ENCODE measurements around the gene ACCSL. TPM values are rescaled to one million over a fixed set of nuclear protein-coding genes. Genes with fewer than 3 reads are reported as not detected.

Gene ACCSL
- polyA plus RNA-seq, 1 donor (not counting 4 experiments of a cell fraction or from before 2014, with no cell fraction given): not detected

- H3K4me2 ChIP-seq (ENCODE audit: control insufficient read depth, extremely low read depth, insufficient read depth, low read depth, low read length): no peak overlapping the region
- H3K9me1 ChIP-seq (ENCODE audit: control insufficient read depth, extremely low read depth, insufficient read depth, low read length): no peaks in the 10 kb centered on the region
- no peaks in the 10 kb centered on the region for H3K9me3 ChIP-seq (ENCODE audit: control insufficient read depth, low read depth, low read length)
- dilution Hi-C loops (cut with MboI; ENCODE audit: extremely low pct_ligation_motif_present, low sequenced_read_pairs): no loop called here
- H2AFZ ChIP-seq (ENCODE audit: control insufficient read depth, low read length): no peak overlapping the region
- no peak overlapping the region for H3K9ac ChIP-seq (ENCODE audit: control insufficient read depth, extremely low read depth, insufficient read depth, low read length)
- FAIRE-seq (no peak), DNase-seq (ENCODE audit: low read depth, low spot score) (no peak)
- no peaks in the 10 kb centered on the region for H4K20me1 ChIP-seq (ENCODE audit: control insufficient read depth, extremely low read depth, insufficient read depth, low read length)
- TF ChIP-seq CTCF (optimal IDR thresholded peaks at IDR 0.05 in 1 of 3, IDR thresholded peaks at IDR 0.05 in 1 of 3, conservative IDR thresholded peaks at IDR 0.05 in 1 of 3; ENCODE audit: extremely low read depth in 1 of 3, insufficient read depth in 2 of 3, low read length in 3 of 3) (no peak), EZH2 (IDR thresholded peaks at IDR 0.05; ENCODE audit: low read length) (no peak)
- H3K36me3 ChIP-seq (ENCODE audit: control insufficient read depth in 2 of 2, extremely low read depth in 1 of 2, insufficient read depth in 2 of 2, low read length in 2 of 2): no peaks in the 10 kb centered on the region
- no peaks in the 10 kb centered on the region for H3K79me2 ChIP-seq (ENCODE audit: control insufficient read depth, insufficient read depth, low read length)
- H3K27ac ChIP-seq (ENCODE audit: control insufficient read depth, insufficient read depth, low read length): no peak overlapping the region
- H3K4me3 ChIP-seq (ENCODE audit: control insufficient read depth in 2 of 3, extremely low read depth in 1 of 3, insufficient read depth in 2 of 3, low read depth in 1 of 3, low read length in 3 of 3): no peak overlapping the region
- H3K4me1 ChIP-seq (ENCODE audit: control insufficient read depth, extremely low read depth, insufficient read depth, low read length): no peaks in the 10 kb centered on the region
- H3K27me3 ChIP-seq (ENCODE audit: control insufficient read depth, extremely low read depth, insufficient read depth, low read length): peaks cover 5% of the 10 kb centered on the region
Observed at GRCh38 chr11:44028401-44028800, 19.4 kb upstream of the ACCSL start.

DNA sequence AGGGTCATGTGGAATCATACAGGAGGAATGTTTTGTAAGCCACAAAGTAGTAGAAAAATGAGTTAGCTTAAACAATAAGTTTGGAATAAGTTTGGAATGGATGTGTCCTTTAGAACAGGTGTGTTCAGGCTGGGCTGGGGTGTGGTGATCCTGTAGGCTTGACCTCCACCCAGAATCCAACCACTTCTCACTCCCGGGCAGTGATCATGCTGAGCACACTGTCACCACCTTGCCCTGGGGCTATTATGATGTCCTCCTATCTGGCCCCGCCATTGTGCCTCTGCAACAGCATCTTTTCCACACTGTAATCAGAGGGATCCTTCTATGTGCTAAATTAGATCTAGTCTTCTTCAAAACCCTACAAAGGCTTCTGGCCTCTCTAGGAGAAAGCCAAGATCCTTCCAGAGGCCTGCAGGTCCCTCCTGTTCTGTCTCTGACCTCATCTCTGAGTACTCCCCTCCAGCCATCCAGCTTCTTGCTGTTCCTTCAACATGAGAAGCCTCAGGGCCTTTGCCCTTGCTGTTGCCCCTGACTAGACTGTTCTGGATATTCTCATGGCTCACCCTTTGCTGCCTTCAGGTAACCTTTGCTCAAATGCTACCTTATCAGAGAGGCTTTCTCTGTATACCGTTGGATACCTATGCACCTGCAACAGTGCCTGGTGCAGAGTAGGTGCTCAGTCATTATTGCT is 18.8 kb upstream of the ACCSL start:
- H3K9me1 ChIP-seq (ENCODE audit: control insufficient read depth, extremely low read depth, insufficient read depth, low read length): no peaks in the 10 kb centered on the region
- H3K27ac ChIP-seq (ENCODE audit: control insufficient read depth, insufficient read depth, low read length): no peak overlapping the region
- H4K20me1 ChIP-seq (ENCODE audit: control insufficient read depth, extremely low read depth, insufficient read depth, low read length): no peaks in the 10 kb centered on the region
- H3K27me3 ChIP-seq (ENCODE audit: control insufficient read depth, extremely low read depth, insufficient read depth, low read length): peaks cover 5% of the 10 kb centered on the region
- H3K4me2 ChIP-seq (ENCODE audit: control insufficient read depth, extremely low read depth, insufficient read depth, low read depth, low read length): no peak overlapping the region
- no peak overlapping the region for H2AFZ ChIP-seq (ENCODE audit: control insufficient read depth, low read length)
- no peaks in the 10 kb centered on the region for H3K4me1 ChIP-seq (ENCODE audit: control insufficient read depth, extremely low read depth, insufficient read depth, low read length)
- dilution Hi-C loops (cut with MboI; ENCODE audit: extremely low pct_ligation_motif_present, low sequenced_read_pairs): no loop called here
- DNase-seq (ENCODE audit: low read depth, low spot score) (no peak), FAIRE-seq (no peak)
- H3K9me3 ChIP-seq (ENCODE audit: control insufficient read depth, low read depth, low read length): no peaks in the 10 kb centered on the region
- H3K36me3 ChIP-seq (ENCODE audit: control insufficient read depth in 2 of 2, extremely low read depth in 1 of 2, insufficient read depth in 2 of 2, low read length in 2 of 2): no peaks in the 10 kb centered on the region
- H3K4me3 ChIP-seq (ENCODE audit: control insufficient read depth in 2 of 3, extremely low read depth in 1 of 3, insufficient read depth in 2 of 3, low read depth in 1 of 3, low read length in 3 of 3): no peak overlapping the region
- TF ChIP-seq CTCF (optimal IDR thresholded peaks at IDR 0.05 in 1 of 3, IDR thresholded peaks at IDR 0.05 in 1 of 3, conservative IDR thresholded peaks at IDR 0.05 in 1 of 3; ENCODE audit: extremely low read depth in 1 of 3, insufficient read depth in 2 of 3, low read length in 3 of 3) (no peak), EZH2 (IDR thresholded peaks at IDR 0.05; ENCODE audit: low read length) (no peak)
- H3K9ac ChIP-seq (ENCODE audit: control insufficient read depth, extremely low read depth, insufficient read depth, low read length): no peak overlapping the region
- no peaks in the 10 kb centered on the region for H3K79me2 ChIP-seq (ENCODE audit: control insufficient read depth, insufficient read depth, low read length)
